GM12878 (cell line): ENCODE measurements around the gene NUP37. TPM values are rescaled to one million over a fixed set of nuclear protein-coding genes. Genes with fewer than 3 reads are reported as not detected.

Experiments used
- NBN ChIP-seq: fragments of 450-650 bp; IDR thresholded peaks from 2 replicates; pipeline ENCODE4 v1.6.1; 2016
- SMAD5 ChIP-seq: IDR thresholded peaks from 2 replicates; pipeline ENCODE4 v1.6.1; 2016; ENCODE audit warnings: antibody characterized with exemption, low read depth
- ZNF207 ChIP-seq: fragments of 450-650 bp; IDR thresholded peaks from 2 replicates; pipeline ENCODE4 v1.6.1; 2014; ENCODE audit warnings: antibody characterized with exemption, mild to moderate bottlenecking, borderline replicate concordance
- polyA plus RNA-seq, 11 experiments: library from polyadenylated mRNA; depleted of rRNA in 4 of 11; unstranded in 6 of 11; stranded (reverse) in 5 of 11; fragments of >200 nt; fragmentation: Nextera tagmentation in 4 of 11; fragmentation: Illumina TruSeq in 1 of 11; extraction: Ambion mirVana in 4 of 11; extraction: Trizol in 1 of 11; gene quantifications; 1 replicate in 1 of 11; 2 replicates in 10 of 11; pipeline versions ENCODE4 v1.2.1 to v1.2.3, GENCODE V29; 2011 to 2016; ENCODE audit warnings: inconsistent platforms in 2 of 11, missing spikeins in 2 of 11, low read depth in 1 of 11
- total RNA-seq, 4 experiments: library from RNA; depleted of rRNA in 3 of 4; stranded (reverse); fragments of >200 nt in 3 of 4; fragmentation: Illumina TruSeq in 1 of 4; extraction: Trizol in 1 of 4; gene quantifications; 2 replicates each; pipeline versions ENCODE4 v1.2.1 to v1.2.3, GENCODE V29; 2013 to 2021
- TF ChIP-seq, protein P1 (sequence below): fragments of 150-350 bp; IDR thresholded peaks from 2 replicates; pipeline ENCODE4 v1.6.1; 2016; ENCODE audit warnings: low read depth, low read length
- TF ChIP-seq, protein P2 (sequence below): fragments of 450-650 bp; IDR thresholded peaks from 2 replicates; pipeline ENCODE4 v1.6.1; 2016; ENCODE audit warnings: mild to moderate bottlenecking

NUP37 gene
- total and polyA plus RNA-seq, 10 of the 15 experiments (the other 5 are each of a cell fraction or from before 2014, with no cell fraction given): 51.8 to 250 (median 99.6) TPM

DNA sequence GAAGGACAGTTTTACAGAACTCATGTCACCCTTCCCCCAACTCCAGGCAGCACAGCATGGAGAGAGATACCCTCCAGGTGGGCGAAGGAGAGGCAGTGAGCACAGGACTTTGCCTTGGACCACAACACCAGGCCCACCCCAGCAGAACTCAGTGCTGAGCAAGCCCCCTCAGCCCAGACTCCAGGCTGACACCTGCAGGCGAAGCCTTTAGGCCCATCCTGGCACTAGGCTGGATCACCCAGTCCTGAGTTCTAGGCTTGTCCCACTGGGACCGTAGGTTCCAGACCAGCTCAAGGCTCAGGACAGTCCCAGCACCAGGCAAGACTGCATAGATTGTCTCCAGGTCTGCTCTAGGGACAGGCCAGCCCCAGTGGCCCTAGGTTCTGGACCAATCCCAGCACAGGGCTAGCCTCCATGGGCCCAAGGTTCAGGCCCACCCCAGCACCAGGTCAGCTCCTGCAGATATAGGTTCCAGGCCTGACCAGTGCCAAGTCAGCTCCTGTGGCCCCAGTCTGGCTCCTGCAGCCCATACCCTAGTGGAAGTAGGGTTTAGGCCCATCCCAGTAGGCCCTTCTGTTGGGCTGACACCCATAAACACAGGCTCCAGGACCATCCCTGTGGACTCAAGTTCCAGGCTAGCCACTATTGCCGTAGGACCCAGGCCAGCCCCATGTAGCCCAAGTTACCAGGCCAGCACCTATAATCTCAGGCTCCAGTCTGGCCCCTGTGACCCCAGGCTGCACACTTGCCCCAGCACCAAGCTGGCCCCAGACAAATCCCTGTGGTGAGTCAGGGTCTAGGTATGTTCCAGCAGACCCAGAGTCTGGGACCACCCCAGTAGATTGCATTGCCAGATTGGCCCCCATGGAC, 67.5 kb downstream of the NUP37 start (continued):
- TF ChIP-seq SMAD5 (no peak), ZNF207 (no peak), NBN (no peak)
- TF ChIP-seq, protein P1, sequence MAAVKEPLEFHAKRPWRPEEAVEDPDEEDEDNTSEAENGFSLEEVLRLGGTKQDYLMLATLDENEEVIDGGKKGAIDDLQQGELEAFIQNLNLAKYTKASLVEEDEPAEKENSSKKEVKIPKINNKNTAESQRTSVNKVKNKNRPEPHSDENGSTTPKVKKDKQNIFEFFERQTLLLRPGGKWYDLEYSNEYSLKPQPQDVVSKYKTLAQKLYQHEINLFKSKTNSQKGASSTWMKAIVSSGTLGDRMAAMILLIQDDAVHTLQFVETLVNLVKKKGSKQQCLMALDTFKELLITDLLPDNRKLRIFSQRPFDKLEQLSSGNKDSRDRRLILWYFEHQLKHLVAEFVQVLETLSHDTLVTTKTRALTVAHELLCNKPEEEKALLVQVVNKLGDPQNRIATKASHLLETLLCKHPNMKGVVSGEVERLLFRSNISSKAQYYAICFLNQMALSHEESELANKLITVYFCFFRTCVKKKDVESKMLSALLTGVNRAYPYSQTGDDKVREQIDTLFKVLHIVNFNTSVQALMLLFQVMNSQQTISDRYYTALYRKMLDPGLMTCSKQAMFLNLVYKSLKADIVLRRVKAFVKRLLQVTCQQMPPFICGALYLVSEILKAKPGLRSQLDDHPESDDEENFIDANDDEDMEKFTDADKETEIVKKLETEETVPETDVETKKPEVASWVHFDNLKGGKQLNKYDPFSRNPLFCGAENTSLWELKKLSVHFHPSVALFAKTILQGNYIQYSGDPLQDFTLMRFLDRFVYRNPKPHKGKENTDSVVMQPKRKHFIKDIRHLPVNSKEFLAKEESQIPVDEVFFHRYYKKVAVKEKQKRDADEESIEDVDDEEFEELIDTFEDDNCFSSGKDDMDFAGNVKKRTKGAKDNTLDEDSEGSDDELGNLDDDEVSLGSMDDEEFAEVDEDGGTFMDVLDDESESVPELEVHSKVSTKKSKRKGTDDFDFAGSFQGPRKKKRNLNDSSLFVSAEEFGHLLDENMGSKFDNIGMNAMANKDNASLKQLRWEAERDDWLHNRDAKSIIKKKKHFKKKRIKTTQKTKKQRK: no peak
- TF ChIP-seq, protein P2, sequence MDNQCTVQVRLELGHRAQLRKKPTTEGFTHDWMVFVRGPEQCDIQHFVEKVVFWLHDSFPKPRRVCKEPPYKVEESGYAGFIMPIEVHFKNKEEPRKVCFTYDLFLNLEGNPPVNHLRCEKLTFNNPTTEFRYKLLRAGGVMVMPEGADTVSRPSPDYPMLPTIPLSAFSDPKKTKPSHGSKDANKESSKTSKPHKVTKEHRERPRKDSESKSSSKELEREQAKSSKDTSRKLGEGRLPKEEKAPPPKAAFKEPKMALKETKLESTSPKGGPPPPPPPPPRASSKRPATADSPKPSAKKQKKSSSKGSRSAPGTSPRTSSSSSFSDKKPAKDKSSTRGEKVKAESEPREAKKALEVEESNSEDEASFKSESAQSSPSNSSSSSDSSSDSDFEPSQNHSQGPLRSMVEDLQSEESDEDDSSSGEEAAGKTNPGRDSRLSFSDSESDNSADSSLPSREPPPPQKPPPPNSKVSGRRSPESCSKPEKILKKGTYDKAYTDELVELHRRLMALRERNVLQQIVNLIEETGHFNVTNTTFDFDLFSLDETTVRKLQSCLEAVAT: no peak
- TF ChIP-seq, all 136 proteins: peak for 0
